ENCODE data around the gene UBIAD1.

Gene UBIAD1

DNA sequence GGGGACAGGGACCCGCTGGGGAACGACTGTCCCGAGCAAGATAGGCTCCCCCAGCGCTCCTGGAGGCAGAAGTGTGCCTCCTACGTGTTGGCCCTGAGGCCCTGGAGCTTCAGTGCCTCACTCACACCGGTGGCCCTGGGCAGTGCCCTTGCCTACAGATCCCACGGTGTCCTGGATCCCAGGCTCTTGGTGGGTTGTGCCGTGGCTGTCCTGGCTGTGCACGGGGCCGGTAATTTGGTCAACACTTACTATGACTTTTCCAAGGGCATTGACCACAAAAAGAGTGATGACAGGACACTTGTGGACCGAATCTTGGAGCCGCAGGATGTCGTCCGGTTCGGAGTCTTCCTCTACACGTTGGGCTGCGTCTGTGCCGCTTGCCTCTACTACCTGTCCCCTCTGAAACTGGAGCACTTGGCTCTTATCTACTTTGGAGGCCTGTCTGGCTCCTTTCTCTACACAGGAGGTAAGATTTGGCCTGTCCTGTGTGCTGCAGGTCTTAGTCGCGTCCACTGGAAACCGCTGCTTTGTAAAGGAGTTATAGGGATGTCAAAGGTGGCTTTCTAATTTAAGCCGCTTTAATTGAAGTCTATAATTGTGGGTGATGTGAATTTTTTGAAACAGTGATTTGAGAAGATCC, 717 bp downstream of the UBIAD1 start:
- peak; percentile 33 for FAIRE-seq
- DNase-seq (ENCODE audit: insufficient read length, low spot score) = no peak

GRCh38 chr1:11279152-11279551, 6.2 kb downstream of the UBIAD1 start:
- DNase-seq (ENCODE audit: insufficient read length, low spot score) (no peak), FAIRE-seq (no peak)
- TF ChIP-seq POLR2A (IDR thresholded peaks at IDR 0.05; ENCODE audit: low read depth, low read length) (no peak), TAF1 (IDR thresholded peaks at IDR 0.05; ENCODE audit: low read depth, low read length) (no peak), POU2F2 (IDR thresholded peaks at IDR 0.05; ENCODE audit: low read depth, low read length) (no peak), PAX5 (IDR thresholded peaks at IDR 0.05; ENCODE audit: insufficient read depth, low read length, severe bottlenecking) (no peak), POLR2AphosphoS5 (IDR thresholded peaks at IDR 0.05; ENCODE audit: low read depth, low read length) (no peak), SPI1 (IDR thresholded peaks at IDR 0.05; ENCODE audit: low read depth, low read length) (no peak)

More for the DNA sequence above, 717 bp downstream of the UBIAD1 start:
- TF ChIP-seq POLR2A (IDR thresholded peaks at IDR 0.05; ENCODE audit: low read depth, low read length) = no peak
- no peak for TF ChIP-seq POLR2AphosphoS5 (IDR thresholded peaks at IDR 0.05; ENCODE audit: low read depth, low read length)
- TF ChIP-seq TAF1 (IDR thresholded peaks at IDR 0.05; ENCODE audit: low read depth, low read length) = no peak
- no peak for TF ChIP-seq PAX5 (IDR thresholded peaks at IDR 0.05; ENCODE audit: insufficient read depth, low read length, severe bottlenecking)
- no peak for TF ChIP-seq SPI1 (IDR thresholded peaks at IDR 0.05; ENCODE audit: low read depth, low read length)
- no peak for TF ChIP-seq POU2F2 (IDR thresholded peaks at IDR 0.05; ENCODE audit: low read depth, low read length)

- TF ChIP-seq POLR2AphosphoS5 (IDR thresholded peaks at IDR 0.05; ENCODE audit: low read depth, low read length) = no peak
- TF ChIP-seq PAX5 (IDR thresholded peaks at IDR 0.05; ENCODE audit: insufficient read depth, low read length, severe bottlenecking) = no peak
- no peak for TF ChIP-seq POLR2A (IDR thresholded peaks at IDR 0.05; ENCODE audit: low read depth, low read length)
- TF ChIP-seq POU2F2 (IDR thresholded peaks at IDR 0.05; ENCODE audit: low read depth, low read length) = no peak
- no peak for TF ChIP-seq TAF1 (IDR thresholded peaks at IDR 0.05; ENCODE audit: low read depth, low read length)
- no peak for TF ChIP-seq SPI1 (IDR thresholded peaks at IDR 0.05; ENCODE audit: low read depth, low read length)
- DNase-seq (ENCODE audit: insufficient read length, low spot score) (no peak), FAIRE-seq (no peak)
These were observed 6.6 kb downstream of the UBIAD1 start for GRCh38 chr1:11279630-11280029.

- FAIRE-seq = peak; percentile 84
- DNase-seq (ENCODE audit: insufficient read length, low spot score) = no peak
- TF ChIP-seq SPI1 (IDR thresholded peaks at IDR 0.05; ENCODE audit: low read depth, low read length) (peak; percentile 60; the same call in 1 of the 2 replicates), PAX5 (IDR thresholded peaks at IDR 0.05; ENCODE audit: insufficient read depth, low read length, severe bottlenecking) (no peak)
These were observed 7.8 kb downstream of the UBIAD1 start for GRCh38 chr1:11280719-11281376.

DNA sequence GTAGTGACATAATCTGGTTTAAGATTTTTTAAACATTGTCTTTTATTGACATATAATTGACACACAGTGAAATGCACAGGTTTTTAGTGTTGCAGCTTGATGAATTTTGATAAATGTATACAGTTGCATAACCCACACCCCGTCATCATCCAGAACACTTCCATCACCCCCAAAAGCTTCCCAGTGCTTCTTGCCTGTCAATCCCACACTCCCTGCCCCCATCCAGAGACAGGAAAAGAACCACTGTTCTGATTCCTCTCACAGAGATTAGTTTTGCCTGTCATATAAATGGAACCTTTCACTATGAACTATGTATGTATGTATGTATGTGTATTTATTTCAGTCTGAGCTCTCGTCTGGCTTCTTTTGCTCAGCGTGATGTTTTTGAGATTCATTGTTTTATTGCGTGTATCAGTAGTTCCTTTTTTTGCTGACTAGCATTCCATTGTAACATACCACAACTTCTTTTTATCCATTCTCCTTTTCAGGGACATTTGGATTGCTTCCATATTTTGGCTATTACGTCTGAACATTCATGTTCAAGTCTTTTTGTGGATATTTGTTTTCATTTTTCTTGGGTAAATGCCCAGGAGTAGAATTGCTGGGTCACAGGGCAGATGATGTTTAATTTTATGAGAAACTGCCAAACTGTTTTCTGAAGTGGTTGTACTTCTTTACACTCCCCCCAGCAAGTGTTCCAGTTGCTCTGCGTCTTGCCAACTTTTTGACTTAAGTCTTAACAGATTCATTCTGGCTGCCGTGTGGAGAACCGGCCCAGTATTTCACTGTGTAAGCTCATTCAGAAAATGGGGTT, 8.7 kb downstream of the UBIAD1 start:
- TF ChIP-seq POLR2A (IDR thresholded peaks at IDR 0.05; ENCODE audit: low read depth, low read length) (no peak), SPI1 (IDR thresholded peaks at IDR 0.05; ENCODE audit: low read depth, low read length) (no peak), POLR2AphosphoS5 (IDR thresholded peaks at IDR 0.05; ENCODE audit: low read depth, low read length) (no peak), TAF1 (IDR thresholded peaks at IDR 0.05; ENCODE audit: low read depth, low read length) (no peak), POU2F2 (IDR thresholded peaks at IDR 0.05; ENCODE audit: low read depth, low read length) (no peak), PAX5 (IDR thresholded peaks at IDR 0.05; ENCODE audit: insufficient read depth, low read length, severe bottlenecking) (no peak)
- DNase-seq (ENCODE audit: insufficient read length, low spot score) (no peak), FAIRE-seq (no peak)

GRCh38 chr1:11283151-11283550, 10.2 kb downstream of the UBIAD1 start:
- FAIRE-seq (no peak), DNase-seq (ENCODE audit: insufficient read length, low spot score) (no peak)
- TF ChIP-seq TAF1 (IDR thresholded peaks at IDR 0.05; ENCODE audit: low read depth, low read length) = no peak
- TF ChIP-seq PAX5 (IDR thresholded peaks at IDR 0.05; ENCODE audit: insufficient read depth, low read length, severe bottlenecking) = no peak
- TF ChIP-seq POLR2AphosphoS5 (IDR thresholded peaks at IDR 0.05; ENCODE audit: low read depth, low read length) = no peak
- TF ChIP-seq POU2F2 (IDR thresholded peaks at IDR 0.05; ENCODE audit: low read depth, low read length) = no peak
- no peak for TF ChIP-seq SPI1 (IDR thresholded peaks at IDR 0.05; ENCODE audit: low read depth, low read length)
- no peak for TF ChIP-seq POLR2A (IDR thresholded peaks at IDR 0.05; ENCODE audit: low read depth, low read length)

DNA sequence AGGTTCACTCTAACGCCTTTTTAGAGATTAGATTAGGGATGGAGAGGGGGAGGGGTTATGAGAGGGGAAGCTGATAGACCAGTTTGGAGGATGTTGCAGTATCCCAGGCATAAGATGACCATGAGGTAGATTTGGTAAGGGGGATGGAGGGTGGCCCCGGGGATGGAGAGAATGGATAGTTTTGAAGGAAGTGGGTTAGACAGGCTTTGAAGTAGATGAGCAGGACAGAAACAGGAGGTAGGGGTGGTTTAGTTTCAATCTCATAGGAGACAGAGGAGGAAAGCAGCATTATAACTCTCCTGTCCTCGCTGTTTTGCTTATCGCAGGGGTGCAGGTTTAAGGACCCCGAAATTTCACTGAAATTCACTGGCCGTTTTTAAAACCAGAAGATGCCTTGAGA, 11.8 kb downstream of the UBIAD1 start:
- FAIRE-seq = no peak
- no peak for DNase-seq (ENCODE audit: insufficient read length, low spot score)
- TF ChIP-seq PAX5 (IDR thresholded peaks at IDR 0.05; ENCODE audit: insufficient read depth, low read length, severe bottlenecking) (no peak), TAF1 (IDR thresholded peaks at IDR 0.05; ENCODE audit: low read depth, low read length) (no peak), SPI1 (IDR thresholded peaks at IDR 0.05; ENCODE audit: low read depth, low read length) (no peak), POLR2A (IDR thresholded peaks at IDR 0.05; ENCODE audit: low read depth, low read length) (no peak), POU2F2 (IDR thresholded peaks at IDR 0.05; ENCODE audit: low read depth, low read length) (no peak)

DNA sequence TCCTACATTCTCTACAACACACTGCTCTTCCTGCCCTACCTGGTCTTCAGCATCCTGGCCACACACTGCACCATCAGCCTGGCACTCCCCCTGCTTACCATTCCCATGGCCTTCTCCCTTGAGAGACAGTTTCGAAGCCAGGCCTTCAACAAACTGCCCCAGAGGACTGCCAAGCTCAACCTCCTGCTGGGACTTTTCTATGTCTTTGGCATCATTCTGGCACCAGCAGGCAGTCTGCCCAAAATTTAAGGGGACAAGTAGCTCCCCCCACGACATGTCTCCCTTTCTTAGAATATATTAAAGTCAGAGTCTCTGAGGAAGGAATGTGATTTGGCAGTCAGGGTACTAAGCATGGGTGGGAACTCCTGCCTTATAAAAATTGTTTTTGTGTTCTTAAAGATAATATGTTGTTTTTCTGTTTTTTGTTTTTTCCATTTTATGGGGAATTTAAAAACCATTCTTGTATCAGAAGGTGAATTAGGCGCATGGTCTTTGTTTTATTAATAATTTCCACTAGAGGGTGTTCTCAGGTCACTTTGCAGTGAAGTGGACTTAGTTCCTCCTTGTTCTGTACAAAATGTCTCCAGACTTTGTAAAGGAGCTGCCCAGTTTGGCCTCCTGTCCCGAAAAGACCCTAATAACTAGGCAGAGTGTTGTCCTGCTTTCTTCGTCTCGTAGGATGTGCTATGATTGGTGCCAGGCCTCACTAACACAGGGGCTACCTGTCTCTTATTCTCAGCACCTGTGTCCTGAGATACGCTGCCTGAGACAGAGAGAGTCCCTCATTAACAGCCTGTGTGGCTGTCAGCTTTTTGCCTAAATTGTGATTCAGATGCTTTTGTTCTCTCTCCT, 13.1 kb downstream of the UBIAD1 start:
- DNase-seq (ENCODE audit: insufficient read length, low spot score) = no peak
- no peak for TF ChIP-seq SPI1 (IDR thresholded peaks at IDR 0.05; ENCODE audit: low read depth, low read length)
- no peak for TF ChIP-seq POLR2AphosphoS5 (IDR thresholded peaks at IDR 0.05; ENCODE audit: low read depth, low read length)
- TF ChIP-seq TAF1 (IDR thresholded peaks at IDR 0.05; ENCODE audit: low read depth, low read length) = no peak
- TF ChIP-seq PAX5 (IDR thresholded peaks at IDR 0.05; ENCODE audit: insufficient read depth, low read length, severe bottlenecking) = no peak
- TF ChIP-seq POU2F2 (IDR thresholded peaks at IDR 0.05; ENCODE audit: low read depth, low read length) = no peak
- TF ChIP-seq POLR2A (IDR thresholded peaks at IDR 0.05; ENCODE audit: low read depth, low read length) = no peak
- FAIRE-seq = no peak

All from GM12891 (cell line).